GM12878 (cell line): ENCODE data around the gene PPP1R9B. TPM values are rescaled to one million over a fixed set of nuclear protein-coding genes. Genes with fewer than 3 reads are reported as not detected.

Experiments
- ATAC-seq: fragments of 200-7000 bp; cut with Tn5 transposase; 3 replicates; pipeline ENCODE4 v1.9.1; 2020; ENCODE audit warnings: mild to moderate bottlenecking, moderate library complexity
- BruUV-seq: library from RNA; stranded (reverse); fragments of 400-500 nt; replicated peaks from 2 replicates; lab custom pipeline; 2021; lab: Mats Ljungman, UMichigan
- CTCF ChIA-PET: fragments of 300-600 bp; sonication (Branson Sonifier 250); formaldehyde crosslinking; extraction: SDS; loops from one replicate; lab custom pipeline; 2021; ENCODE audit warnings: inconsistent platforms; lab: Yijun Ruan, JAX
- POLR2A ChIA-PET: fragments of 350-600 bp; formaldehyde crosslinking; extraction: SDS; loops from one replicate; lab custom pipeline; 2021; ENCODE audit warnings: inconsistent platforms; lab: Charles Lee
- RAD21 ChIA-PET: fragments of 300-600 bp; sonication (Branson Sonifier 250); formaldehyde crosslinking; loops from one replicate; lab custom pipeline; 2023; ENCODE audit warnings: antibody characterized with exemption; ENCODE audit not compliant: unreplicated experiment; lab: Charles Lee
- SMC1A ChIA-PET: fragments of 300-600 bp; sonication (Branson Sonifier 250); formaldehyde crosslinking; loops from one replicate; lab custom pipeline; 2023; ENCODE audit not compliant: unreplicated experiment, uncharacterized antibody; lab: Charles Lee
- DNase-seq: peaks from one replicate; pipeline ENCODE4 v3.0.0-alpha.2; 2011; ENCODE audit warnings: low read depth, low spot score
- FAIRE-seq: peaks from 3 replicates; lab custom pipeline; 2011; peaks lifted over from hg19 to GRCh38; lab: Jason Lieb, UNC
- H2AFZ ChIP-seq: 2 replicates; pipeline ENCODE4 v1.6.0; 2011; ENCODE audit warnings: low read depth, low read length, control low read depth; ENCODE audit not compliant: control insufficient read depth
- H3K27ac ChIP-seq: 2 replicates; pipeline ENCODE4 v1.5.1; 2011; ENCODE audit warnings: control low read depth; ENCODE audit not compliant: control insufficient read depth, insufficient read depth
- H3K27me3 ChIP-seq, 2 experiments: replicated peaks in 1 of 2; 2 replicates each; pipeline versions ENCODE4 v1.6.0 to v1.6.1; 2011; ENCODE audit warnings: low read length in 1 of 2; ENCODE audit not compliant: control insufficient read depth in 2 of 2, insufficient read depth in 2 of 2
- H3K36me3 ChIP-seq, 2 experiments: 2 replicates each; pipeline ENCODE4 v1.5.1; 2011; ENCODE audit warnings: low read length in 1 of 2; ENCODE audit not compliant: control insufficient read depth in 2 of 2, insufficient read depth in 2 of 2
- H3K4me1 ChIP-seq: 2 replicates; pipeline ENCODE4 v1.6.1; 2011; ENCODE audit warnings: mild to moderate bottlenecking, low read length, moderate library complexity, mixed read lengths; ENCODE audit not compliant: control insufficient read depth, insufficient read depth
- H3K4me2 ChIP-seq: 2 replicates; pipeline ENCODE4 v1.6.0; 2011; ENCODE audit warnings: control low read depth; ENCODE audit not compliant: control insufficient read depth, insufficient read depth
- H3K4me3 ChIP-seq: fragments of 200-600 bp; sonication (generic); 2 replicates; pipeline ENCODE4 v1.5.1; 2016
- H3K79me2 ChIP-seq: 2 replicates; pipeline ENCODE4 v1.6.0; 2011; ENCODE audit warnings: low read length; ENCODE audit not compliant: control insufficient read depth, insufficient read depth
- H3K9ac ChIP-seq: 2 replicates; pipeline ENCODE4 v1.8.0; 2011; ENCODE audit warnings: low read length, control low read depth, mixed read lengths; ENCODE audit not compliant: control insufficient read depth, insufficient read depth
- H3K9me3 ChIP-seq: replicated peaks from 3 replicates; pipeline ENCODE4 v1.5.1; 2011; ENCODE audit warnings: mild to moderate bottlenecking, low read length; ENCODE audit not compliant: control insufficient read depth, insufficient read depth
- H4K20me1 ChIP-seq: 2 replicates; pipeline ENCODE4 v1.6.0; 2011; ENCODE audit not compliant: control insufficient read depth, insufficient read depth
- EZH2 ChIP-seq: IDR thresholded peaks from 2 replicates; pipeline ENCODE4 v1.6.1; 2012; ENCODE audit warnings: low read depth, mild to moderate bottlenecking, control low read depth, inconsistent platforms, low read length, borderline replicate concordance; ENCODE audit not compliant: control insufficient read depth
- KAT2A ChIP-seq: conservative IDR thresholded peaks from 2 replicates; pipeline ENCODE4 v1.6.1; 2011; ENCODE audit warnings: low read depth, low read length; ENCODE audit not compliant: control insufficient read depth
- MXI1 ChIP-seq: fragments of 150-350 bp; IDR thresholded peaks from 2 replicates; pipeline ENCODE4 v1.6.1; 2011; ENCODE audit warnings: low read depth, mild to moderate bottlenecking, inconsistent platforms, low read length, improper control_type of control experiment
- MYB ChIP-seq: fragments of 150-350 bp; IDR thresholded peaks from 2 replicates; pipeline ENCODE4 v1.6.1; 2014; ENCODE audit warnings: mild to moderate bottlenecking, low read depth, low read length, borderline replicate concordance
- NBN ChIP-seq: fragments of 450-650 bp; IDR thresholded peaks from 2 replicates; pipeline ENCODE4 v1.6.1; 2016
- NR2C1 ChIP-seq: fragments of 450-650 bp; IDR thresholded peaks from 2 replicates; pipeline ENCODE4 v1.6.1; 2017; ENCODE audit warnings: antibody characterized with exemption, mild to moderate bottlenecking, moderate library complexity
- SMAD5 ChIP-seq: IDR thresholded peaks from 2 replicates; pipeline ENCODE4 v1.6.1; 2016; ENCODE audit warnings: antibody characterized with exemption, low read depth
- SREBF1 ChIP-seq: IDR thresholded peaks from 2 replicates; pipeline ENCODE4 v1.6.1; 2012; ENCODE audit warnings: mild to moderate bottlenecking, low read length
- WGBS: methylation state at CpG from one replicate; pipeline ENCODE4 v1.1.6; 2016; ENCODE audit warnings: low lambda C conversion rate; ENCODE audit not compliant: insufficient replicate concordance, insufficient coverage; ENCODE audit errors: missing lambda C conversion rate; 5-methylcytosine and 5-hydroxymethylcytosine counted together
- in situ Hi-C: fragments of 300-500 bp; cut with MboI; formaldehyde crosslinking; loops from 9 replicates; pipeline ENCODE4 v1.14.3; 2018; ENCODE audit warnings: mixed read lengths
- intact Hi-C: fragments of 100-400 bp; cut with micrococcal nuclease; formaldehyde crosslinking; loops from one replicate; pipeline ENCODE4 v1.14.2; 2022; ENCODE audit not compliant: unreplicated experiment
- polyA plus RNA-seq, 11 experiments: library from polyadenylated mRNA; depleted of rRNA in 4 of 11; unstranded in 6 of 11; stranded (reverse) in 5 of 11; fragments of >200 nt; fragmentation: Nextera tagmentation in 4 of 11; fragmentation: Illumina TruSeq in 1 of 11; extraction: Ambion mirVana in 4 of 11; extraction: Trizol in 1 of 11; gene quantifications; 1 replicate in 1 of 11; 2 replicates in 10 of 11; pipeline versions ENCODE4 v1.2.1 to v1.2.3, GENCODE V29; 2011 to 2016; ENCODE audit warnings: inconsistent platforms in 2 of 11, missing spikeins in 2 of 11, low read depth in 1 of 11
- total RNA-seq, 4 experiments: library from RNA; depleted of rRNA in 3 of 4; stranded (reverse); fragments of >200 nt in 3 of 4; fragmentation: Illumina TruSeq in 1 of 4; extraction: Trizol in 1 of 4; gene quantifications; 2 replicates each; pipeline versions ENCODE4 v1.2.1 to v1.2.3, GENCODE V29; 2013 to 2021
- TF ChIP-seq, protein P1 (sequence below): IDR thresholded peaks from 2 replicates; pipeline ENCODE4 v1.6.1; 2011; ENCODE audit warnings: borderline replicate concordance, low read depth, mild to moderate bottlenecking, moderate library complexity, low read length; ENCODE audit not compliant: insufficient read depth, poor library complexity, severe bottlenecking
- TF ChIP-seq, protein P2 (sequence below): fragments of 450-650 bp; formaldehyde crosslinking; IDR thresholded peaks from 2 replicates; pipeline ENCODE4 v1.5.0; 2022; ENCODE audit warnings: mild to moderate bottlenecking, missing genetic modification characterization
- TF ChIP-seq, protein P3 (sequence below): fragments of 450-650 bp; IDR thresholded peaks from 2 replicates; pipeline ENCODE4 v1.6.1; 2014; ENCODE audit warnings: mild to moderate bottlenecking

PPP1R9B gene
- total and polyA plus RNA-seq, 10 of the 15 experiments (the other 5 are each of a cell fraction or from before 2014, with no cell fraction given), result 0.20 to 107 (median 37.5) TPM

GRCh38 chr17:50196036-50196435 is 45.6 kb upstream of the PPP1R9B start:
- peaks cover 2 to 3% of the 10 kb centered on the region in 2 experiments; a peak in 3 of 4 replicates for H3K27me3 ChIP-seq
- RAD21 ChIA-PET, result interaction anchor here (1.1 to 8.8 kb wide), 9 partner anchors 18 to 115 kb away, joined by 3 to 176 read pairs (median 5); partner anchors contain the start of gene SGCA
- CTCF ChIA-PET, result interaction anchor here (1.2 to 10.1 kb wide), 10 partner anchors 8 to 102 kb away, joined by 3 to 514 read pairs (median 6); partner anchors contain the start of genes SGCA and TMEM92

More at GRCh38 chr17:50196036-50196435, 45.6 kb upstream of the PPP1R9B start:
- SMC1A ChIA-PET, result interaction anchor here (0.8 to 6.3 kb wide), 10 partner anchors 15 to 102 kb away, joined by 3 to 177 read pairs (median 5); partner anchors contain the start of gene SGCA
- POLR2A ChIA-PET, result interaction anchor here (1.8 to 5.1 kb wide), 2 partner anchors 26 to 28 kb away, joined by 6 to 28 read pairs; no protein-coding TSS in a partner anchor
- H3K79me2 ChIP-seq, result no peaks in the 10 kb centered on the region; the same call in 1 of the 2 replicates
- no peak overlapping the region for H3K4me2 ChIP-seq
- H3K36me3 ChIP-seq, result no peaks in the 10 kb centered on the region
- DNase-seq (no peak), ATAC-seq (no peak), FAIRE-seq (no peak)
- WGBS, result 0% methylated on average over 4 of the region's 5 CpGs
- BruUV-seq, result no TSS peak
- H2AFZ ChIP-seq, result no peak overlapping the region
- H4K20me1 ChIP-seq, result no peaks in the 10 kb centered on the region
- peaks cover 25% of the 10 kb centered on the region for H3K4me1 ChIP-seq
- H3K27ac ChIP-seq, result no peak overlapping the region
- H3K9ac ChIP-seq, result no peak overlapping the region
- intact Hi-C loops, result no loop called here
- in situ Hi-C loops, result loop anchor here (5.0 to 10.0 kb wide), 2 partner anchors 34 to 99 kb away; no protein-coding TSS in a partner anchor
- TF ChIP-seq SREBF1 (no peak), EZH2 (no peak), MXI1 (no peak), KAT2A (no peak), MYB (no peak), NR2C1 (no peak), SMAD5 (no peak), NBN (no peak)
- TF ChIP-seq, protein P1, sequence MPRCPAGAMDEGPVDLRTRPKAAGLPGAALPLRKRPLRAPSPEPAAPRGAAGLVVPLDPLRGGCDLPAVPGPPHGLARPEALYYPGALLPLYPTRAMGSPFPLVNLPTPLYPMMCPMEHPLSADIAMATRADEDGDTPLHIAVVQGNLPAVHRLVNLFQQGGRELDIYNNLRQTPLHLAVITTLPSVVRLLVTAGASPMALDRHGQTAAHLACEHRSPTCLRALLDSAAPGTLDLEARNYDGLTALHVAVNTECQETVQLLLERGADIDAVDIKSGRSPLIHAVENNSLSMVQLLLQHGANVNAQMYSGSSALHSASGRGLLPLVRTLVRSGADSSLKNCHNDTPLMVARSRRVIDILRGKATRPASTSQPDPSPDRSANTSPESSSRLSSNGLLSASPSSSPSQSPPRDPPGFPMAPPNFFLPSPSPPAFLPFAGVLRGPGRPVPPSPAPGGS, result no peak
- TF ChIP-seq, protein P2, sequence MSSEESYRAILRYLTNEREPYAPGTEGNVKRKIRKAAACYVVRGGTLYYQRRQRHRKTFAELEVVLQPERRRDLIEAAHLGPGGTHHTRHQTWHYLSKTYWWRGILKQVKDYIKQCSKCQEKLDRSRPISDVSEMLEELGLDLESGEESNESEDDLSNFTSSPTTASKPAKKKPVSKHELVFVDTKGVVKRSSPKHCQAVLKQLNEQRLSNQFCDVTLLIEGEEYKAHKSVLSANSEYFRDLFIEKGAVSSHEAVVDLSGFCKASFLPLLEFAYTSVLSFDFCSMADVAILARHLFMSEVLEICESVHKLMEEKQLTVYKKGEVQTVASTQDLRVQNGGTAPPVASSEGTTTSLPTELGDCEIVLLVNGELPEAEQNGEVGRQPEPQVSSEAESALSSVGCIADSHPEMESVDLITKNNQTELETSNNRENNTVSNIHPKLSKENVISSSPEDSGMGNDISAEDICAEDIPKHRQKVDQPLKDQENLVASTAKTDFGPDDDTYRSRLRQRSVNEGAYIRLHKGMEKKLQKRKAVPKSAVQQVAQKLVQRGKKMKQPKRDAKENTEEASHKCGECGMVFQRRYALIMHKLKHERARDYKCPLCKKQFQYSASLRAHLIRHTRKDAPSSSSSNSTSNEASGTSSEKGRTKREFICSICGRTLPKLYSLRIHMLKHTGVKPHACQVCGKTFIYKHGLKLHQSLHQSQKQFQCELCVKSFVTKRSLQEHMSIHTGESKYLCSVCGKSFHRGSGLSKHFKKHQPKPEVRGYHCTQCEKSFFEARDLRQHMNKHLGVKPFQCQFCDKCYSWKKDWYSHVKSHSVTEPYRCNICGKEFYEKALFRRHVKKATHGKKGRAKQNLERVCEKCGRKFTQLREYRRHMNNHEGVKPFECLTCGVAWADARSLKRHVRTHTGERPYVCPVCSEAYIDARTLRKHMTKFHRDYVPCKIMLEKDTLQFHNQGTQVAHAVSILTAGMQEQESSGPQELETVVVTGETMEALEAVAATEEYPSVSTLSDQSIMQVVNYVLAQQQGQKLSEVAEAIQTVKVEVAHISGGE (CRISPR knock-in tag), result no peak
- TF ChIP-seq, protein P3, sequence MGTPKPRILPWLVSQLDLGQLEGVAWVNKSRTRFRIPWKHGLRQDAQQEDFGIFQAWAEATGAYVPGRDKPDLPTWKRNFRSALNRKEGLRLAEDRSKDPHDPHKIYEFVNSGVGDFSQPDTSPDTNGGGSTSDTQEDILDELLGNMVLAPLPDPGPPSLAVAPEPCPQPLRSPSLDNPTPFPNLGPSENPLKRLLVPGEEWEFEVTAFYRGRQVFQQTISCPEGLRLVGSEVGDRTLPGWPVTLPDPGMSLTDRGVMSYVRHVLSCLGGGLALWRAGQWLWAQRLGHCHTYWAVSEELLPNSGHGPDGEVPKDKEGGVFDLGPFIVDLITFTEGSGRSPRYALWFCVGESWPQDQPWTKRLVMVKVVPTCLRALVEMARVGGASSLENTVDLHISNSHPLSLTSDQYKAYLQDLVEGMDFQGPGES, result no peak
- no peak overlapping the region for H3K4me3 ChIP-seq
- no peaks in the 10 kb centered on the region for H3K9me3 ChIP-seq
